ENCODE measurements around the gene STUM.
"Not testable (repeated sequence)": the region's sequence is repeated elsewhere in the genome, so short reads cannot be mapped to it uniquely, and the experiment has no call there.

The STUM gene

DNA sequence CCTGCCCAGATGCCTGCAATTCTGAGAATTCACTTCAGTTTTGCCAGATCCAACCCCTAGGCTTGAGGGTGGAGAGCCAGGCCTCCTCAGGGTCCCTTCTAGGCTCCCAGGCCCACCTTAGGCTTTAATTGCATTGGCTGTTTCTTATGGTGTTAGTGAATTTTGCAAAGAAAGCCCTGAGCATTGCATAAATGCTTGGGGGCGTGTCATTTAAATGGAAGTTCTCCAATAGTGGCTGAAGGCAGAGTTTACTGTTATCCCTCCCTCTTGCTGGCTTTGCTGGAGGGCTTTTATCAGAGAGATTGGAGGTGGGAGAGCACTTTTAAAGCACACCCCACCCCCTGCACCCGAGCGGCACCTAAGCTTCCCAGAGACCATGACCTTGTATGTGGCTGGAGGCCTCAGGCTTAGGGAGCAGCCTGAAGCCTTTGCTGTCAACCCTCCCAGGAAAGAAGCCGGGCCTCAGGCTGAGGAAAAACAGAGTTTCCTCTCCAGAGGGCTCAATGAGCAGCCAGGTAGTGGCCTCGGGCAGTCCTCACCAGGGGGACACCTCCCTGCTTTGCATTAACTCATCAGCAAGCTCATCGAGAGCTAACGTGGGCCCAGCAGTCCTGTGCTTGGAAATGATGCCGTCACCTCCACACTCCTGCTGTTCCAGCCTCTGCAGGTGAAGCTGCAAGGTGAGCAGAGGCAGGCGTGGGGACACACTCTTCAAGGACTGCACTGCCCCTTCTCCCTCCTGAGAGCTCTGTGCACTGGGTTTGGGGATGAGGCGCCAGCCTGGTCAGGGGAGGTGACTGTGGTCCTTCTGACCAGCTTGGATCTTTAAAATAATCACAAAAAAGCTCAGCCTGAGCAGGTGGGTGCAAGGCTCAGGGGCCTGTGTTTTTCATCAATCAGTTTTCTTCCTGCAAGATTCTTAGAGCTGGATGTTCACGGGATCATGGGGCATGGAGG is 58.0 kb downstream of the STUM start:
- no peak for DNase-seq

DNA sequence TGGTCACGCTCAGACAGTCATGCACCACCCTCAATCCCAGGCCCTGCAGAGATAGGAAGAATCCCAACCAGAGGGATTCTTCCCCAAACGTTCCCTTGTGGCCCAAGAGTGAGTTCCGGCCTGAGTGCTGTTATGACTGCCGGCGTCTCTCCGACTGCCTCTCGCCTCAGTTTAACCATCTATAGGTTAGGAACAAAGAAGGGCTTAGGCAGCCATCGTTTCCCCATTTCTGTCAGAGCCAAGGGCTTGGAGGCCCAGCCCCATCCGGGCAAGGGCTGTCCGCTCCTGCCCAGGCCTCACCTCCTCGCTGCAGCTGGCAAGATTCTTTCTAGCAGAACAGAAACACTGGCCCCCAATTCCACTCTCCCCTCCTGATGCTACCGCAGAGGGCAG is 58.7 kb downstream of the STUM start:
- DNase-seq, result no peak

DNA sequence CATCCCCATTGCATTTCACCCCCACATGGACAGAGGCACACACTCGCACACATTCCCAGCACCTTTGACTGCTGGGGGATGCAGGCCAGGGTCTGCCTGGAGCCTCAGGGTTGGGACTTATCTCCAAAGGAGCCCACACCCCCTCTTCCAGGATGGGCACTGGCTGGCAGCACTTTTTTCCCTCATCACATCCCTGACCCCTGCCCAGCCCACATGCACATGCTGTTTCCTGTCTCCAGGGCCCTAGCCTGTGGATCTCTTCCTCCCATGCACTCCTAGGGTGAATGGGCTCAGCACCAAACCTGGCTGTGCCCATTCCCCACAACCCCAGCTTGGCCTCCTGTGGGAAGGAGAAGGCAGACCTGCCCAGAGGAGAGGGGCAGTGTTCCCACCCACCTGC is 59.3 kb downstream of the STUM start:
- no peak for DNase-seq

GRCh38 chr1:226608699-226609505 is 60.3 kb downstream of the STUM start:
- peak; percentile 85 for DNase-seq

DNA sequence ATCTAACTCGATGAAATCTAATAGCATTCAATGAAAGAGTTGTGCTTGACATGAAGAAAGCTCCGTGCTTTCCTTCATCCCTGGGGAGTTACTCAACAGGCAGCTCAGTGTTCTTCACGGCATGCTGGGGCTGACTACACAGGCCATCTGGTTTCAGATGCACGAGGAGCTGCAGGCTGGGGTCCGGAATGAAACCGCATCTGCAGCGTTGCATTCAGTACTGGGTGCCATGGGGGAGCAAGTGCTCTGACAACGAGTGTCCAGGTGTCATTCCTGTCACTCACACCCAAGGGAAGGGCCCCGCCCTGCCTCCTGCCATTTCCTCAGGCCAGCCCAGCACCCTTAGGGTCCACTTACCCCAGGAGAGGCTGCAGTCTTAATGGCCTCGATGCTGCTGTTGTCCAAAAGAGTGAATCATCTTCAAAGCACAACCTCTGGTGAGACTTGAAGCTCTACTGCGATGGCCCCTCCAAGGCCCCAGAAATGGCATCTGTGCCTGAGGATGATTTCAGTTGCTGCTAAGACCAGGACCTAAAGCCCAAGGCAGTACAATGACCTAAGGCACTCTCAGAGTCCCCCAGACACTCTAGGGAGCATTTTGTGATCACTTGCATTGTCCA is 61.4 kb downstream of the STUM start:
- no peak for DNase-seq

DNA sequence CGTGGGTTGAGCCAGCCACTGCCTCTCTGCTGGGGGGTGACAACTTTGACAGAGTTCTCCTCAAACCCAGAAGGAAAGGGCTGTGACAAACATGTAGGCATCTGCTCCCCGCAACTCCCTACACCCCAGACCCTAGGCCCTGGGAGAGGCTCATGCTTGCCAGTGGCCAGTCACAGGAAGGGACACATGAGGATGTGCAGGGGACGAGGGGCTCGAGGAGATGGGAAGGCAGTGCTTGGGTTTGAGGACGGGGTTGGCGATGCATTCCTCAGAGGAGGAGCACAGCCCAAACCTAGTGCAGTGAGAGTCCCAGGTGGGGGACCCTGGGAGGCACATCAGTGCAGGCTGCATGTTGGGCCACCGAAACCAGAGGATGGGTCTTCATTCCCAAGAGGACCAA is 62.1 kb downstream of the STUM start:
- no peak for DNase-seq

- DNase-seq, result no peak
These were observed 62.7 kb downstream of the STUM start for GRCh38 chr1:226611301-226611700.

DNA sequence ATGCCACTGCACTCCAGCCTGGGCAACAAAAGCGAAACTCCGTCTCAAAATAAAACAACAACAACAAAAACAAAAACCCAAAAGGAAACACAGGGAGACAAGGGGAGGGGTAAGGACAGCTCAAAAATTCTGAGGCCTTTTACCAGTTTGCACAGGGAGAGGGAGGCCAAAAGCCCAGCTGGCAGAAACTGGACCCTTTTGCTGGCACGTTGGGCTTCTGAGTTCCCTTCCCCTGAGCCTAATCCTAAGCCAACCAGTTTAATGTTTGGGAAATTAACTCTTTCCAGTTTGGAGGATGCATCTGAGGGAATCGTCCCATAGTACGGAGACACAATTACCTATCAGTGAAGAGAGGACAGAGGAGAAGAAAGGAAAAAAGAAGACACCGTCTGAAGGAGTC is 63.4 kb downstream of the STUM start:
- not testable (repeated sequence) for DNase-seq

DNA sequence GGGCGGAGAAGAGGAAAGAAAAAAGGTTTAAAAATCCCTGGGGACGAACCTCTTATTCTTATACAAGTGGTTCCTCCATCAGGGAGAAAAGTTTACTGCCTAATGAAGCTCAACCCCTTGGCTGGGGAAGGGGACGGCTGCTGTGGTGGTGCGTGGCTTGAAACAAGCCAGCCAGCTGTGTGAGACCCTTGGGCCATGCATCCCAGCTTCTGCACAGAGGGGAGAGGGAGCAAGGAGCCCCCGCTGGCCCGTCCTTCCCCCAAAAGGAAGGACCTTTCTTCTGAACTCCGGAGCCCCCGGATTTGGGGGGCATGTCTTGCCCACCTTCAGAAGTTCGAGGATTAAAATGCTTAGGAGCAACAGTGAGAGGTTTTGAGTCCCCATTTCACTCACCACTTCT is 67.3 kb downstream of the STUM start:
- DNase-seq, result no peak

GRCh38 chr1:226616636-226617035 is 68.1 kb downstream of the STUM start:
- DNase-seq, result no peak

GRCh38 chr1:226617109-226617508 is 68.5 kb downstream of the STUM start:
- no peak for DNase-seq

DNA sequence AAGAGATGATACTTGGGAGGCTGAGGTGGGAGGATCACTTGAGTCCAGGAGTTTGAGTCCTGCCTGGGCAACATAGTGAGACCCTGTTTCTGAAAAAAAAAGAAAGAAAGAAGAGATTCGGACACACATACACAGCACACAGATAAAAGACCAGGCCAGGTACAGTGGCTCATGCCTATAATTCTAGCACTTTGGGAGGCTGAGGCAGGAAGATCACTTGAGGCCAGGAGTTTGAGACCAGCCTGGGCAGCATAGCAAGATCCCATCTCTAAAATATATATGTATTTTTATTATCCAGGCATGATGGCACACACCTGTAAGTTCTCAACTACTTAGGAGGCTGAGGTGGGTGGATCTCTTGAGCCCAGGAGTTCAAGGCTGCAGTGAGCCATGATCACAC is 69.2 kb downstream of the STUM start:
- not testable (repeated sequence) for DNase-seq

- DNase-seq, result no peak
These were observed 69.8 kb downstream of the STUM start for GRCh38 chr1:226618380-226618779.

DNA sequence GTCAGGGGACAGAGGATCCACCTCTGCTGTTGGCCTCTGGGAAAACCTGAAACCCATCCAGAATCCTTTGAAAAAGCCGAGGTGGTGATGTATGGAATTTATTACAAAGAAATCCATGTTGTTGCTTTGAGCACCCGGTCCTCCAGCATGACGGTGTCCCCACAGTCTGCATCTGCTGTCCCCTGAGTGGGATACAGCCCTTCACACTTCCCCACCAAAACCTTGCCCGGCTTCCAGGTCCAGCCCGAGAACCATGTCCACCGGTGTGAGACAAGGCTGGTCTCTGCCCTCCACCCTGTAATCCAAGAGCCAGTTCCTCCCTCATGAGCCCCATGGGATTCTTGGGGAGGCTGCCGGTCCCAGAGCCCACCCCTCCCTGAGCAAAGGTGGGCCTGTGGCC is 70.5 kb downstream of the STUM start:
- DNase-seq, result no peak

DNA sequence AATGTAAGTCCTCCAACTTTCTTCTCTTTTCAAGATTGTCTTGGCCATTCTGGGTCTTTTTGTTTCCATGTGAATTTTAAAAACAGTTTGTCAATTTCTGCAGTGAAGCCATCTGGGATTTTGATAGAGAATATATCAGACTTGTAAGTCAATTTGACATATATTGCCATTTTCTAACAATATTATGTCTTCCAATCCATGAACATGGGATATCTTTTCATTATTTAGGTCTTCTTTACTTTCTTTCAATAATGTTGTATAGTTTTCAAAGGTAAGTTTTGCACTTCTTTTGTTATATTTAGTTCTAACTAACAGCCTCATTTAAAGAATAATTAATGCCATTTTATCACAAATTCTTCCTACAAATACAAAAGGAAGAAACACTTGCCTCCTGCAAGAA is 73.4 kb downstream of the STUM start:
- DNase-seq, result no peak

DNA sequence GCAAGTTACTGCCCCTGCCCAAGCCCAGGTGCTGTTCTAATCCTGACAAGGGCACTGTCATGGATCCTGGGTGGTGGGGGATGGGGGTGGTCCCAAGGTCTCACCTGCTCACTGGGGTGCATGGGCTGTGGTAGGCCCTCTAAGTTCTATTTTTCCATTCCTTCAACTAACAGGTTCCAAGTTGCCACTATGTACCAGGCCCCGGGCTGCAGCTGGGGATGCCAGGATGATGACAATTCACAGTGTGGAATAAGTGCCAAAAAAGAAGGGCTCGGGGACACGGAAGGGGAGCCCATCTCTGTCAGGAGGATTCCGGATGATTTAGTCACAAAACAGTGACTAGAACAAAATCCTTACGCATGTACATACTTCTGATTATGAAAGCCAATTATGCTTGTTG is 76.0 kb downstream of the STUM start:
- no peak for DNase-seq

DNA sequence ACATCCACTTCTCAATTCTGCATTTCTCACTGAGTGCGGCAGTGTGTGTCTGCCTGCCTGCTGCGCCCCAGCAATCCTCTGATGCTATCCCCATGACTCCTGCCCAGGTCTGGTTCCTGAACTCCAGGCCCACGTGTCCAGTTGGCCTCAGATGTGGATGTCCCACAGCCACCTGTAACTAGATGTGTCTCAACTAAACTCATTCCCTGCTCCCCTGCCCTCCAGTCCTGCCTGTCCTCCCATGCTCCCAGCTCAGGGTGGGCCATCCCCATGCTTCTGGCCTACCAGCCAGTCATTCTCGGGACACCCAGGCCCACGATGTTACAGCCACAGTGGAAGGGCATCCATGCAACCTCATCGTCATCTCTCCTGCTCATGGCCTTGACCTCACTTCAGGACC is 76.8 kb downstream of the STUM start:
- no peak for DNase-seq

GRCh38 chr1:226625832-226626576 is 77.4 kb downstream of the STUM start:
- no peak for DNase-seq

GRCh38 chr1:226626577-226626956 is 78.0 kb downstream of the STUM start:
- DNase-seq, result peak; percentile 11

- no peak for DNase-seq
These were observed 78.6 kb downstream of the STUM start for GRCh38 chr1:226627050-226627755.

DNA sequence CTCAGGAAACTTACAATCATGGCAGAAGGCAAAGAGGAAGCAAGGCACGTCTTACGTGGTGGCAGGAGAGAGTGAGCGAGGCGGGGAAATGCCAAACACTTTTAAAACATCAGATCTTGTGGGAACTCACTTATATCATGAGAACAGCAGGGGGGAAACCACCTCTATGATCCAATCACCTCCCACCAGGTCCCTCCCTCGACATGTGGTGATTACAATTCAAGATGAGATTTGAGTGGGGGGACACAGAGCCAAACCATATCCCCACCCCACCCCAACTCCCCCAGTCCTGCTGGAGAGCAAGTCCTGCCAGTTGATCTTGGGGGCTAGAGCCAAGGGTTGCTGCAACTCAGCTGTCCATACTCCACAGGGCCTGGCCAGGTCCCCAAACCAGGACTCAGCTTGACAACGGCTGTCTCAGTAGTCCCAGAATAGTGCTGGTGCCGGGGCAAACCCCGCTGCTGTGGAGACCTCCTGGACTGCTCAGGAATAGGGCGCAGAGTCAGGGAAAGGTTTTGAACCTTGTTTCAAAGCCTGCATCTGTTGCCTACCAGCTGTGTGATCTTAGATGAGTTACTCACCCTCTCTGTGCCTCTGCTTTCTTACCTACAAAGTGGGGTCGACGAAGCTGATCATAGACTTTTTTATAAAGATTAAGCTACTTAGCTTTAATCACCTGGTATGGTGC is 79.5 kb downstream of the STUM start:
- DNase-seq, result no peak
